ENCODE results near the gene PKNOX1.
"Not testable (repeated sequence)": the region's sequence is repeated elsewhere in the genome, so short reads cannot be mapped to it uniquely, and the experiment has no call there.

PKNOX1 gene

GRCh38 chr21:43020771-43021170, 46.4 kb downstream of the PKNOX1 start:
- DNase-seq (ENCODE audit: low read depth) = no peak

GRCh38 chr21:43021191-43021590, 46.8 kb downstream of the PKNOX1 start:
- no peak for DNase-seq (ENCODE audit: low read depth)

- DNase-seq (ENCODE audit: low read depth) = no peak
These were observed 47.6 kb downstream of the PKNOX1 start for GRCh38 chr21:43021756-43022600.

- DNase-seq (ENCODE audit: low read depth) = no peak
These were observed 48.8 kb downstream of the PKNOX1 start for GRCh38 chr21:43023175-43023574.

- no peak for DNase-seq (ENCODE audit: low read depth)
These were observed 50.2 kb downstream of the PKNOX1 start for GRCh38 chr21:43024439-43025136.

GRCh38 chr21:43025636-43026180, 51.3 kb downstream of the PKNOX1 start:
- no peak for DNase-seq (ENCODE audit: low read depth)

GRCh38 chr21:43027846-43028731, 53.7 kb downstream of the PKNOX1 start:
- DNase-seq (ENCODE audit: low read depth) = no peak

GRCh38 chr21:43029785-43030184, 55.4 kb downstream of the PKNOX1 start:
- no peak for DNase-seq (ENCODE audit: low read depth)

GRCh38 chr21:43031121-43031619, 56.8 kb downstream of the PKNOX1 start:
- DNase-seq (ENCODE audit: low read depth) = no peak

GRCh38 chr21:43034101-43034500, 59.7 kb downstream of the PKNOX1 start:
- DNase-seq (ENCODE audit: low read depth) = no peak

- DNase-seq (ENCODE audit: low read depth) = no peak
These were observed 60.5 kb downstream of the PKNOX1 start for GRCh38 chr21:43034826-43035225.

GRCh38 chr21:43036889-43037288, 62.5 kb downstream of the PKNOX1 start:
- not testable (repeated sequence) for DNase-seq (ENCODE audit: low read depth)

GRCh38 chr21:43037918-43038658, 63.7 kb downstream of the PKNOX1 start:
- DNase-seq (ENCODE audit: low read depth) = not testable (repeated sequence)

GRCh38 chr21:43038659-43039044, 64.3 kb downstream of the PKNOX1 start:
- not testable (repeated sequence) for DNase-seq (ENCODE audit: low read depth)

- DNase-seq (ENCODE audit: low read depth) = not testable (repeated sequence)
These were observed 67.8 kb downstream of the PKNOX1 start for GRCh38 chr21:43042169-43042568.

- not testable (repeated sequence) for DNase-seq (ENCODE audit: low read depth)
These were observed 68.9 kb downstream of the PKNOX1 start for GRCh38 chr21:43043291-43043690.

GRCh38 chr21:43044547-43044946, 70.2 kb downstream of the PKNOX1 start:
- DNase-seq (ENCODE audit: low read depth) = not testable (repeated sequence)

GRCh38 chr21:43045165-43045875, 71.0 kb downstream of the PKNOX1 start:
- DNase-seq (ENCODE audit: low read depth) = not testable (repeated sequence)

- DNase-seq (ENCODE audit: low read depth) = not testable (repeated sequence)
These were observed 71.8 kb downstream of the PKNOX1 start for GRCh38 chr21:43045876-43046821.
